Progenitor cell of endocrine pancreas (in vitro differentiated cells): ENCODE measurements around the gene LCN6. TPM values are rescaled to one million over a fixed set of nuclear protein-coding genes. Genes with fewer than 3 reads are reported as not detected.
"Not testable (repeated sequence)": the region's sequence is repeated elsewhere in the genome, so short reads cannot be mapped to it uniquely, and the experiment has no call there.

ENCODE experiments used
- DNase-seq: peaks from one replicate; pipeline ENCODE4 v3.0.0; 2021; ENCODE audit warnings: low spot score; ENCODE audit not compliant: unreplicated experiment
- H3K27ac Mint-ChIP-seq: 2 replicates; pipeline ENCODE4 v1.8.0; 2021; ENCODE audit warnings: mild to moderate bottlenecking, moderate library complexity, mixed read lengths
- H3K27me3 Mint-ChIP-seq: 2 replicates; pipeline ENCODE4 v1.8.0; 2021; ENCODE audit warnings: mixed read lengths
- H3K36me3 Mint-ChIP-seq: 2 replicates; pipeline ENCODE4 v1.8.0; 2022; ENCODE audit warnings: mixed read lengths; ENCODE audit not compliant: insufficient read depth
- H3K4me1 Mint-ChIP-seq: 2 replicates; pipeline ENCODE4 v1.8.0; 2021; ENCODE audit warnings: low read depth, mixed read lengths
- H3K4me3 Mint-ChIP-seq: 2 replicates; pipeline ENCODE4 v1.8.0; 2021; ENCODE audit warnings: low read depth, mild to moderate bottlenecking, moderate library complexity, mixed read lengths
- H3K9me3 Mint-ChIP-seq: 2 replicates; pipeline ENCODE4 v1.8.0; 2021; ENCODE audit warnings: low read depth, mixed read lengths
- CTCF ChIP-seq: fragments of 200-600 bp; sonication (generic); IDR thresholded peaks from one replicate; pipeline ENCODE4 v1.5.0; 2021; ENCODE audit warnings: antibody characterized with exemption, mild to moderate bottlenecking; ENCODE audit not compliant: unreplicated experiment
- total RNA-seq: library from RNA; stranded (reverse); gene quantifications from 2 replicates; pipeline ENCODE4 v1.2.1, GENCODE V29; 2021

The LCN6 gene
- total RNA-seq, 1 donor from 2014 or later = not detected

GRCh38 chr9:136789523-136789937 is 41.2 kb upstream of the LCN6 start:
- no peak for TF ChIP-seq CTCF
- Mint-ChIP-seq H3K9me3 (no peaks in the 10 kb centered on the region), H3K36me3 (peaks cover 4% of the 10 kb centered on the region), H3K27me3 (no peaks in the 10 kb centered on the region), H3K4me1 (peaks cover 42% of the 10 kb centered on the region), H3K27ac (peak overlapping the region; percentile 92), H3K4me3 (peak overlapping the region; percentile 46)
- no peak for DNase-seq

- Mint-ChIP-seq H3K4me3 (peak overlapping the region; percentile 32), H3K4me1 (peaks cover 44% of the 10 kb centered on the region), H3K27ac (peak overlapping the region; percentile 92)
- not testable (repeated sequence) for H3K9me3 Mint-ChIP-seq, H3K27me3 Mint-ChIP-seq, H3K36me3 Mint-ChIP-seq, DNase-seq
These were observed 40.6 kb upstream of the LCN6 start for GRCh38 chr9:136788644-136789522.

- peak; percentile 83 for TF ChIP-seq CTCF
- peak overlapping the region; percentile 92 for H3K27ac Mint-ChIP-seq
- peaks cover 45% of the 10 kb centered on the region for H3K4me1 Mint-ChIP-seq
- no peaks in the 10 kb centered on the region for H3K27me3 Mint-ChIP-seq
- peak overlapping the region; percentile 32 for H3K4me3 Mint-ChIP-seq
- H3K36me3 Mint-ChIP-seq = no peaks in the 10 kb centered on the region
- no peaks in the 10 kb centered on the region for H3K9me3 Mint-ChIP-seq
- DNase-seq = peak; percentile 70
These were observed 39.5 kb upstream of the LCN6 start for GRCh38 chr9:136787690-136788400.

GRCh38 chr9:136786983-136787382 is 38.7 kb upstream of the LCN6 start:
- H3K27ac Mint-ChIP-seq, H3K36me3 Mint-ChIP-seq, DNase-seq, H3K27me3 Mint-ChIP-seq, H3K9me3 Mint-ChIP-seq, H3K4me3 Mint-ChIP-seq: not testable (repeated sequence)
- H3K4me1 Mint-ChIP-seq = peaks cover 44% of the 10 kb centered on the region

GRCh38 chr9:136786451-136786850 is 38.1 kb upstream of the LCN6 start:
- DNase-seq = no peak
- TF ChIP-seq CTCF = no peak
- H3K4me1 Mint-ChIP-seq = peaks cover 45% of the 10 kb centered on the region
- H3K36me3 Mint-ChIP-seq = no peaks in the 10 kb centered on the region
- no peaks in the 10 kb centered on the region for H3K9me3 Mint-ChIP-seq
- H3K27me3 Mint-ChIP-seq = no peaks in the 10 kb centered on the region
- no peak overlapping the region for H3K4me3 Mint-ChIP-seq
- H3K27ac Mint-ChIP-seq = no peak overlapping the region

GRCh38 chr9:136785565-136786355 is 37.4 kb upstream of the LCN6 start:
- DNase-seq, H3K27me3 Mint-ChIP-seq, H3K4me3 Mint-ChIP-seq, H3K36me3 Mint-ChIP-seq, H3K27ac Mint-ChIP-seq, H3K9me3 Mint-ChIP-seq: not testable (repeated sequence)
- peaks cover 51% of the 10 kb centered on the region for H3K4me1 Mint-ChIP-seq
